Ovary (tissue), 3 donors: ENCODE measurements around the gene USP6NL.

ENCODE experiments used
- POLR2A ChIP-seq: fragments of 450-650 bp; IDR thresholded peaks from one replicate; pipeline ENCODE4 v1.6.1; 2017; ENCODE audit warnings: antibody characterized with exemption, mild to moderate bottlenecking, moderate library complexity
- TF ChIP-seq, protein P1 (sequence below), 3 donors: fragments of 450-650 bp in 2 of 3; fragments of 200-600 bp in 1 of 3; IDR thresholded peaks; one replicate each; pipeline versions ENCODE4 v1.5.1 to v1.8.0; 2016 to 2022; ENCODE audit warnings: antibody characterized with exemption in 3 of 3, mild to moderate bottlenecking in 1 of 3
- donor health status: DM: no; HTN: no; CAD: no.

DNA sequence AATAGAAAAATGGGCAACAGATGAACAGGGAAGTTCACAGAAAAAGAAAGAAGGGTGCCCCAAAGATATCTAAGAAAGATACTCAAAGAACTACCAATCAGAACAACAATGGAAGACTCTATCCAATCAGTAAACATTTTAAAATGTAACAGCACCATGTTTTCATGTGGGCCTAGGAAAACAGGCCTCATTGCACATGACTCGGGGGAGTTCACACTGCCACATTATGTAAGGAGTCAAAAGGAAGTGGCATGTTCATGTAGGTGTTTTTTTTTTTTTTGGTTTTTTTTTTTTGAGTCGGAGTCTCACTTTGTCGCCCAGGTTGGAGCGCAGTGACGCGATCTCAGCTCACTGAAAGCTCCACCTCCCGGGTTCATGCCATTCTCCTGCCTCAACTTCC lies 132.2 kb downstream of the USP6NL start:
- TF ChIP-seq, protein P1, sequence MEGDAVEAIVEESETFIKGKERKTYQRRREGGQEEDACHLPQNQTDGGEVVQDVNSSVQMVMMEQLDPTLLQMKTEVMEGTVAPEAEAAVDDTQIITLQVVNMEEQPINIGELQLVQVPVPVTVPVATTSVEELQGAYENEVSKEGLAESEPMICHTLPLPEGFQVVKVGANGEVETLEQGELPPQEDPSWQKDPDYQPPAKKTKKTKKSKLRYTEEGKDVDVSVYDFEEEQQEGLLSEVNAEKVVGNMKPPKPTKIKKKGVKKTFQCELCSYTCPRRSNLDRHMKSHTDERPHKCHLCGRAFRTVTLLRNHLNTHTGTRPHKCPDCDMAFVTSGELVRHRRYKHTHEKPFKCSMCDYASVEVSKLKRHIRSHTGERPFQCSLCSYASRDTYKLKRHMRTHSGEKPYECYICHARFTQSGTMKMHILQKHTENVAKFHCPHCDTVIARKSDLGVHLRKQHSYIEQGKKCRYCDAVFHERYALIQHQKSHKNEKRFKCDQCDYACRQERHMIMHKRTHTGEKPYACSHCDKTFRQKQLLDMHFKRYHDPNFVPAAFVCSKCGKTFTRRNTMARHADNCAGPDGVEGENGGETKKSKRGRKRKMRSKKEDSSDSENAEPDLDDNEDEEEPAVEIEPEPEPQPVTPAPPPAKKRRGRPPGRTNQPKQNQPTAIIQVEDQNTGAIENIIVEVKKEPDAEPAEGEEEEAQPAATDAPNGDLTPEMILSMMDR (IDR thresholded peaks at IDR 0.05), result no peak
- TF ChIP-seq POLR2A, result no peak
